GM19099 (cell line): ENCODE results near the gene PKD1.

Experiments used
- POLR2A ChIP-seq: IDR thresholded peaks from 3 replicates; pipeline ENCODE4 v1.6.1; 2011; ENCODE audit warnings: low read depth; ENCODE audit not compliant: insufficient read length; ENCODE audit errors: extremely low read depth

PKD1 gene

GRCh38 chr16:2054543-2055245, 81.0 kb downstream of the PKD1 start:
- no peak for TF ChIP-seq POLR2A

- TF ChIP-seq POLR2A = no peak
Observed at GRCh38 chr16:2053897-2054296, 81.8 kb downstream of the PKD1 start.

GRCh38 chr16:2053211-2053610, 82.5 kb downstream of the PKD1 start:
- no peak for TF ChIP-seq POLR2A

- no peak for TF ChIP-seq POLR2A
Observed at GRCh38 chr16:2048116-2048543, 87.6 kb downstream of the PKD1 start.

GRCh38 chr16:2047330-2048115, 88.2 kb downstream of the PKD1 start, which contains the start of the genes NTHL1 and TSC2:
Gene NTHL1 (minus strand): TSS chr16:2047834. CDS start chr16:2047823, 11 bp downstream.
Gene TSC2 (plus strand): TSS chr16:2047985. CDS start chr16:2048616, 631 bp downstream.
- peak; percentile 77 for TF ChIP-seq POLR2A

- TF ChIP-seq POLR2A = no peak
Observed at GRCh38 chr16:2046893-2047329, 88.8 kb downstream of the PKD1 start.

GRCh38 chr16:2045965-2046892, 89.5 kb downstream of the PKD1 start:
- TF ChIP-seq POLR2A = no peak

- no peak for TF ChIP-seq POLR2A
Observed at GRCh38 chr16:2044541-2044940, 91.2 kb downstream of the PKD1 start.

- no peak for TF ChIP-seq POLR2A
Observed at GRCh38 chr16:2043667-2044451, 91.8 kb downstream of the PKD1 start.

- TF ChIP-seq POLR2A = no peak
Observed at GRCh38 chr16:2042986-2043666, 92.6 kb downstream of the PKD1 start.

GRCh38 chr16:2042171-2042985, 93.3 kb downstream of the PKD1 start:
- TF ChIP-seq POLR2A = no peak

- TF ChIP-seq POLR2A = no peak
Observed at GRCh38 chr16:2040787-2041522, 94.7 kb downstream of the PKD1 start.
